ENCODE results near the gene TUBB3. TPM values are rescaled to one million over a fixed set of nuclear protein-coding genes. Genes with fewer than 3 reads are reported as not detected.
"Not testable (repeated sequence)": the region's sequence is repeated elsewhere in the genome, so short reads cannot be mapped to it uniquely, and the experiment has no call there.

The TUBB3 gene
- total RNA-seq, 1 donor from 2014 or later, result 84.9 TPM

DNA sequence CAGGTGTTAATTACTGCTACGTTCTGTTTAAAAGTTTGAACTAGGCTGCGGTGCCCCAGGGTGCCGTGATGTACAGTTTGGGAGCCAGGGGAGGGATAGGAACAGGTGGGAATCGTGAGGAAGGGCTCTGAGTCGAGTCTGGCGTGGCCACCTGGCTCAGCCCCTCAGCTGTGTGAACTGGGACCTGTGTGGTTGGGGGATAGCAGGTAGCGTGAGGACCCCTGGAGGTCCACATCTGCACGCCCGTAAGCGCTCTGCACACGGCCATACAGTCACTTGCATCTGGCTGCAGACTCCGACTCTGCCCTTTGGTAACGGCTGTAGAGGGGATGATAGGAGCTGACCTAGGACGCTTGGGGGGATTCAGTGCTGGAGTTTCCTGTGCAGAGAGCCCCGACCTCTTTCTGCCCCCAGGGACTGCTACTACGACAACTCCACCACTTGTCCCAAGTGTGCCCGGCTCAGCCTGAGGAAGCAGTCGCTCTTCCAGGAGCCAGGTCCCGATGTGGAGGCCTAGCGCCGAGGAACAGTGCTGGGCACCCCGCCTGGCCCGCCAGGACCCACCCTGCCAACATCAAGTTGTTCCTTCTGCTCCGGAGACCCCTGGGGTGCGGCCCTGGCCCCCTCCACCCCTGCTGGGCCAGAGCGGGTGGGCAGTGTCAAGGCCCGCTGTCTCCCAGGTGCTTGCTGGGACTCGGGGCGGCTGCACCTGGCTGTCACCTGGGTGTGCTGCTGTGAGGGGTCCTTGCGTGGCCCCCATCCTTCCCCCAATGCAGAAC lies 42.5 kb downstream of the TUBB3 start:
- H3K4me1 Mint-ChIP-seq (ENCODE audit: unreplicated experiment), result no peaks in the 10 kb centered on the region
- H3K27ac Mint-ChIP-seq (ENCODE audit: unreplicated experiment), result no peak overlapping the region
- DNase-seq (ENCODE audit: extremely low spot score, unreplicated experiment), result no peak
- TF ChIP-seq, protein P1, sequence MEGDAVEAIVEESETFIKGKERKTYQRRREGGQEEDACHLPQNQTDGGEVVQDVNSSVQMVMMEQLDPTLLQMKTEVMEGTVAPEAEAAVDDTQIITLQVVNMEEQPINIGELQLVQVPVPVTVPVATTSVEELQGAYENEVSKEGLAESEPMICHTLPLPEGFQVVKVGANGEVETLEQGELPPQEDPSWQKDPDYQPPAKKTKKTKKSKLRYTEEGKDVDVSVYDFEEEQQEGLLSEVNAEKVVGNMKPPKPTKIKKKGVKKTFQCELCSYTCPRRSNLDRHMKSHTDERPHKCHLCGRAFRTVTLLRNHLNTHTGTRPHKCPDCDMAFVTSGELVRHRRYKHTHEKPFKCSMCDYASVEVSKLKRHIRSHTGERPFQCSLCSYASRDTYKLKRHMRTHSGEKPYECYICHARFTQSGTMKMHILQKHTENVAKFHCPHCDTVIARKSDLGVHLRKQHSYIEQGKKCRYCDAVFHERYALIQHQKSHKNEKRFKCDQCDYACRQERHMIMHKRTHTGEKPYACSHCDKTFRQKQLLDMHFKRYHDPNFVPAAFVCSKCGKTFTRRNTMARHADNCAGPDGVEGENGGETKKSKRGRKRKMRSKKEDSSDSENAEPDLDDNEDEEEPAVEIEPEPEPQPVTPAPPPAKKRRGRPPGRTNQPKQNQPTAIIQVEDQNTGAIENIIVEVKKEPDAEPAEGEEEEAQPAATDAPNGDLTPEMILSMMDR (IDR thresholded peaks at IDR 0.05), result no peak
- no peak overlapping the region for H3K4me3 Mint-ChIP-seq (ENCODE audit: unreplicated experiment)
- no peaks in the 10 kb centered on the region for H3K27me3 Mint-ChIP-seq (ENCODE audit: unreplicated experiment)
- H3K36me3 Mint-ChIP-seq (ENCODE audit: unreplicated experiment), result peaks cover 5% of the 10 kb centered on the region
- H3K9me3 Mint-ChIP-seq (ENCODE audit: unreplicated experiment), result no peaks in the 10 kb centered on the region

- TF ChIP-seq, protein P1 (IDR thresholded peaks at IDR 0.05), result no peak
- Mint-ChIP-seq H3K27me3 (ENCODE audit: unreplicated experiment) (no peaks in the 10 kb centered on the region), H3K4me1 (ENCODE audit: unreplicated experiment) (no peaks in the 10 kb centered on the region), H3K9me3 (ENCODE audit: unreplicated experiment) (no peaks in the 10 kb centered on the region), H3K4me3 (ENCODE audit: unreplicated experiment) (no peak overlapping the region), H3K36me3 (ENCODE audit: unreplicated experiment) (peaks cover 5% of the 10 kb centered on the region), H3K27ac (ENCODE audit: unreplicated experiment) (no peak overlapping the region)
- no peak for DNase-seq (ENCODE audit: extremely low spot score, unreplicated experiment)
Measured at GRCh38 chr16:89966756-89967155, 43.6 kb downstream of the TUBB3 start.

- not testable (repeated sequence) for H3K27ac Mint-ChIP-seq (ENCODE audit: unreplicated experiment); H3K4me1 Mint-ChIP-seq (ENCODE audit: unreplicated experiment); H3K36me3 Mint-ChIP-seq (ENCODE audit: unreplicated experiment); DNase-seq (ENCODE audit: extremely low spot score, unreplicated experiment); H3K4me3 Mint-ChIP-seq (ENCODE audit: unreplicated experiment); H3K9me3 Mint-ChIP-seq (ENCODE audit: unreplicated experiment); H3K27me3 Mint-ChIP-seq (ENCODE audit: unreplicated experiment)
Measured at GRCh38 chr16:89967436-89967835, 44.3 kb downstream of the TUBB3 start.

GRCh38 chr16:89968074-89968473 lies 44.9 kb downstream of the TUBB3 start:
- not testable (repeated sequence) for H3K36me3 Mint-ChIP-seq (ENCODE audit: unreplicated experiment); H3K4me3 Mint-ChIP-seq (ENCODE audit: unreplicated experiment); DNase-seq (ENCODE audit: extremely low spot score, unreplicated experiment); H3K9me3 Mint-ChIP-seq (ENCODE audit: unreplicated experiment); H3K4me1 Mint-ChIP-seq (ENCODE audit: unreplicated experiment); H3K27ac Mint-ChIP-seq (ENCODE audit: unreplicated experiment); H3K27me3 Mint-ChIP-seq (ENCODE audit: unreplicated experiment)

GRCh38 chr16:89969741-89970410 lies 46.7 kb downstream of the TUBB3 start:
- Mint-ChIP-seq H3K27me3 (ENCODE audit: unreplicated experiment) (no peaks in the 10 kb centered on the region), H3K27ac (ENCODE audit: unreplicated experiment) (no peak overlapping the region), H3K9me3 (ENCODE audit: unreplicated experiment) (no peaks in the 10 kb centered on the region), H3K36me3 (ENCODE audit: unreplicated experiment) (peaks cover 3% of the 10 kb centered on the region), H3K4me1 (ENCODE audit: unreplicated experiment) (peaks cover 15% of the 10 kb centered on the region), H3K4me3 (ENCODE audit: unreplicated experiment) (no peak overlapping the region)
- TF ChIP-seq, protein P1 (IDR thresholded peaks at IDR 0.05), result no peak
- no peak for DNase-seq (ENCODE audit: extremely low spot score, unreplicated experiment)

Measured in osteocyte (in vitro differentiated cells).